Measurements from ENCODE around the gene HBG2.

The HBG2 gene

GRCh38 chr11:5241458-5241857, 13.1 kb downstream of the HBG2 start:
- Histone ChIP-seq H3K9me3 (replicated peaks; ENCODE audit: insufficient read depth, low read length) (no peaks in the 10 kb centered on the region), H3K36me3 (replicated peaks; ENCODE audit: insufficient read depth, low read length) (no peaks in the 10 kb centered on the region), H3K9me2 (replicated peaks; ENCODE audit: insufficient read depth, low read length) (no peaks in the 10 kb centered on the region), H3K79me2 (ENCODE audit: low read length) (no peaks in the 10 kb centered on the region), H4K20me1 (ENCODE audit: insufficient read depth, low read length) (no peaks in the 10 kb centered on the region), H3K4me1 (ENCODE audit: low read length) (peaks cover 24% of the 10 kb centered on the region), H3F3A (ENCODE audit: insufficient read depth, low read length) (no peaks in the 10 kb centered on the region), H3K4me3 (ENCODE audit: low read length) (no peak overlapping the region; the same call in 1 of the 2 replicates), H3K9ac (ENCODE audit: low read length) (no peak overlapping the region), H3K27me3 (replicated peaks; ENCODE audit: insufficient read depth, low read length) (no peaks in the 10 kb centered on the region), H2AFZ (ENCODE audit: low read length) (peak overlapping the region; percentile 46), H3K27ac (ENCODE audit: low read length) (no peak overlapping the region), H3K4me2 (ENCODE audit: low read depth, low read length) (peak overlapping the region; percentile 50)
- DNase-seq = no peak
- TF ChIP-seq EZH2 (optimal IDR thresholded peaks at IDR 0.05; ENCODE audit: low read depth, low read length) = no peak
- TF ChIP-seq, protein P1, sequence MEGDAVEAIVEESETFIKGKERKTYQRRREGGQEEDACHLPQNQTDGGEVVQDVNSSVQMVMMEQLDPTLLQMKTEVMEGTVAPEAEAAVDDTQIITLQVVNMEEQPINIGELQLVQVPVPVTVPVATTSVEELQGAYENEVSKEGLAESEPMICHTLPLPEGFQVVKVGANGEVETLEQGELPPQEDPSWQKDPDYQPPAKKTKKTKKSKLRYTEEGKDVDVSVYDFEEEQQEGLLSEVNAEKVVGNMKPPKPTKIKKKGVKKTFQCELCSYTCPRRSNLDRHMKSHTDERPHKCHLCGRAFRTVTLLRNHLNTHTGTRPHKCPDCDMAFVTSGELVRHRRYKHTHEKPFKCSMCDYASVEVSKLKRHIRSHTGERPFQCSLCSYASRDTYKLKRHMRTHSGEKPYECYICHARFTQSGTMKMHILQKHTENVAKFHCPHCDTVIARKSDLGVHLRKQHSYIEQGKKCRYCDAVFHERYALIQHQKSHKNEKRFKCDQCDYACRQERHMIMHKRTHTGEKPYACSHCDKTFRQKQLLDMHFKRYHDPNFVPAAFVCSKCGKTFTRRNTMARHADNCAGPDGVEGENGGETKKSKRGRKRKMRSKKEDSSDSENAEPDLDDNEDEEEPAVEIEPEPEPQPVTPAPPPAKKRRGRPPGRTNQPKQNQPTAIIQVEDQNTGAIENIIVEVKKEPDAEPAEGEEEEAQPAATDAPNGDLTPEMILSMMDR (IDR thresholded peaks at IDR 0.05; ENCODE audit: low read length) = no peak
- TF ChIP-seq EZH2phosphoT487 (IDR thresholded peaks at IDR 0.05; ENCODE audit: low read length) = no peak

- H3K27ac ChIP-seq (ENCODE audit: low read length) = no peak overlapping the region
- H3K4me3 ChIP-seq (ENCODE audit: low read length) = no peak overlapping the region
- H3K4me2 ChIP-seq (ENCODE audit: low read depth, low read length) = no peak overlapping the region
- DNase-seq = no peak
- no peaks in the 10 kb centered on the region for H3K9me2 ChIP-seq (replicated peaks; ENCODE audit: insufficient read depth, low read length)
- H4K20me1 ChIP-seq (ENCODE audit: insufficient read depth, low read length) = no peaks in the 10 kb centered on the region
- no peaks in the 10 kb centered on the region for H3K36me3 ChIP-seq (replicated peaks; ENCODE audit: insufficient read depth, low read length)
- H2AFZ ChIP-seq (ENCODE audit: low read length) = no peak overlapping the region
- H3K27me3 ChIP-seq (replicated peaks; ENCODE audit: insufficient read depth, low read length) = no peaks in the 10 kb centered on the region
- no peak for TF ChIP-seq EZH2phosphoT487 (IDR thresholded peaks at IDR 0.05; ENCODE audit: low read length)
- TF ChIP-seq, protein P1 (IDR thresholded peaks at IDR 0.05; ENCODE audit: low read length) = no peak
- TF ChIP-seq EZH2 (optimal IDR thresholded peaks at IDR 0.05; ENCODE audit: low read depth, low read length) = no peak
- H3K79me2 ChIP-seq (ENCODE audit: low read length) = no peaks in the 10 kb centered on the region
- H3K4me1 ChIP-seq (ENCODE audit: low read length) = peaks cover 26% of the 10 kb centered on the region
- no peak overlapping the region for H3K9ac ChIP-seq (ENCODE audit: low read length)
- no peaks in the 10 kb centered on the region for H3K9me3 ChIP-seq (replicated peaks; ENCODE audit: insufficient read depth, low read length)
- no peaks in the 10 kb centered on the region for H3F3A ChIP-seq (ENCODE audit: insufficient read depth, low read length)
These were observed 14.1 kb downstream of the HBG2 start for GRCh38 chr11:5240458-5240857.

- Histone ChIP-seq H3K27me3 (replicated peaks; ENCODE audit: insufficient read depth, low read length) (no peaks in the 10 kb centered on the region), H3K79me2 (ENCODE audit: low read length) (no peaks in the 10 kb centered on the region), H3K4me1 (ENCODE audit: low read length) (peaks cover 30% of the 10 kb centered on the region), H3F3A (ENCODE audit: insufficient read depth, low read length) (no peaks in the 10 kb centered on the region), H3K4me3 (ENCODE audit: low read length) (no peak overlapping the region), H3K36me3 (replicated peaks; ENCODE audit: insufficient read depth, low read length) (no peaks in the 10 kb centered on the region), H3K9me3 (replicated peaks; ENCODE audit: insufficient read depth, low read length) (no peaks in the 10 kb centered on the region), H3K9me2 (replicated peaks; ENCODE audit: insufficient read depth, low read length) (no peaks in the 10 kb centered on the region), H3K27ac (ENCODE audit: low read length) (no peak overlapping the region), H4K20me1 (ENCODE audit: insufficient read depth, low read length) (no peaks in the 10 kb centered on the region), H3K4me2 (ENCODE audit: low read depth, low read length) (no peak overlapping the region), H3K9ac (ENCODE audit: low read length) (no peak overlapping the region), H2AFZ (ENCODE audit: low read length) (no peak overlapping the region)
- TF ChIP-seq EZH2 (optimal IDR thresholded peaks at IDR 0.05; ENCODE audit: low read depth, low read length) = no peak
- no peak for TF ChIP-seq EZH2phosphoT487 (IDR thresholded peaks at IDR 0.05; ENCODE audit: low read length)
- TF ChIP-seq, protein P1 (IDR thresholded peaks at IDR 0.05; ENCODE audit: low read length) = no peak
- DNase-seq = no peak
These were observed 14.5 kb downstream of the HBG2 start for GRCh38 chr11:5240056-5240455.
